Measurements from ENCODE around the gene RSPO1. TPM values are rescaled to one million over a fixed set of nuclear protein-coding genes. Genes with fewer than 3 reads are reported as not detected.

RSPO1 gene
- total and polyA plus RNA-seq, 10 of the 15 experiments (the other 5 are each of a cell fraction or from before 2014, with no cell fraction given) = not detected

GRCh38 chr1:37677808-37678207, 43.1 kb upstream of the RSPO1 start:
- no TSS peak for BruUV-seq (replicated peaks)
- Histone ChIP-seq H3K4me2 (ENCODE audit: control insufficient read depth, insufficient read depth) (no peak overlapping the region), H3K27ac (ENCODE audit: control insufficient read depth, insufficient read depth) (no peak overlapping the region; the same call in 1 of the 2 replicates), H3K9me3 (replicated peaks; ENCODE audit: control insufficient read depth, insufficient read depth, low read length) (no peaks in the 10 kb centered on the region), H3K79me2 (ENCODE audit: control insufficient read depth, insufficient read depth, low read length) (no peaks in the 10 kb centered on the region), H3K4me3 (no peak overlapping the region), H2AFZ (ENCODE audit: control insufficient read depth, low read depth, low read length) (no peak overlapping the region), H3K4me1 (ENCODE audit: control insufficient read depth, insufficient read depth, low read length) (peaks cover 27% of the 10 kb centered on the region), H3K27me3 (replicated peaks in 1 of 2; ENCODE audit: control insufficient read depth in 2 of 2, insufficient read depth in 2 of 2, low read length in 1 of 2) (no peaks in the 10 kb centered on the region), H3K36me3 (ENCODE audit: control insufficient read depth in 2 of 2, insufficient read depth in 2 of 2, low read length in 1 of 2) (no peaks in the 10 kb centered on the region; a peak in 1 of 4 replicates), H4K20me1 (ENCODE audit: control insufficient read depth, insufficient read depth) (no peaks in the 10 kb centered on the region), H3K9ac (ENCODE audit: control insufficient read depth, insufficient read depth, low read length) (no peak overlapping the region)
- ChIA-PET RAD21 (ENCODE audit: unreplicated experiment) (interaction anchor here (1.1 to 5.5 kb wide), 2 partner anchors 75 to 182 kb away, joined by 4 to 31 read pairs; partner anchors contain the start of gene MTF1), POLR2A (interaction anchor here (1.3 to 1.4 kb wide), 3 partner anchors 11 to 201 kb away, joined by 3 to 6 read pairs (median 4); a partner anchor contains a TSS), CTCF (interaction anchor here (0.6 to 21.1 kb wide), 5 partner anchors 25 to 218 kb away, joined by 4 to 521 read pairs (median 5); partner anchors contain the start of genes GNL2 and MTF1), SMC1A (ENCODE audit: uncharacterized antibody, unreplicated experiment) (interaction anchor here (0.8 to 13.6 kb wide), 3 partner anchors 12 to 162 kb away, joined by 3 to 245 read pairs (median 9); partner anchors contain the start of gene GNL2)
- in situ Hi-C loops (cut with MboI) = loop anchor here (5.0 kb wide), 2 partner anchors 71 to 221 kb away; no protein-coding TSS in a partner anchor
- 28% methylated on average over 5 of the region's 5 CpGs for WGBS (ENCODE audit: insufficient coverage, insufficient replicate concordance, low lambda C conversion rate, missing lambda C conversion rate)
- intact Hi-C loops (cut with micrococcal nuclease; ENCODE audit: unreplicated experiment) = loop anchor here (5.0 kb wide), 1 partner anchor 206 kb away; the partner anchor contains the start of gene ZC3H12A
- no peak for TF ChIP-seq LARP7 (IDR thresholded peaks at IDR 0.05)
- no peak for TF ChIP-seq POU2F2 (IDR thresholded peaks at IDR 0.05; ENCODE audit: borderline replicate concordance, low read depth, low read length)
- TF ChIP-seq PKNOX1 (IDR thresholded peaks at IDR 0.05) = no peak
- no peak for TF ChIP-seq BACH1 (IDR thresholded peaks at IDR 0.05; ENCODE audit: borderline replicate concordance)
- no peak for TF ChIP-seq E2F4 (IDR thresholded peaks at IDR 0.05; ENCODE audit: low read depth, low read length)
- TF ChIP-seq FOXK2 (IDR thresholded peaks at IDR 0.05) = no peak
- no peak for TF ChIP-seq IKZF2 (IDR thresholded peaks at IDR 0.05)
- no peak for TF ChIP-seq CBX3 (IDR thresholded peaks at IDR 0.05; ENCODE audit: borderline replicate concordance, low read depth)
- no peak for TF ChIP-seq SMAD1 (IDR thresholded peaks at IDR 0.05; ENCODE audit: low read depth, partially characterized antibody)
- no peak for TF ChIP-seq ATF7 (IDR thresholded peaks at IDR 0.05; ENCODE audit: low read depth)
- TF ChIP-seq, protein P1, sequence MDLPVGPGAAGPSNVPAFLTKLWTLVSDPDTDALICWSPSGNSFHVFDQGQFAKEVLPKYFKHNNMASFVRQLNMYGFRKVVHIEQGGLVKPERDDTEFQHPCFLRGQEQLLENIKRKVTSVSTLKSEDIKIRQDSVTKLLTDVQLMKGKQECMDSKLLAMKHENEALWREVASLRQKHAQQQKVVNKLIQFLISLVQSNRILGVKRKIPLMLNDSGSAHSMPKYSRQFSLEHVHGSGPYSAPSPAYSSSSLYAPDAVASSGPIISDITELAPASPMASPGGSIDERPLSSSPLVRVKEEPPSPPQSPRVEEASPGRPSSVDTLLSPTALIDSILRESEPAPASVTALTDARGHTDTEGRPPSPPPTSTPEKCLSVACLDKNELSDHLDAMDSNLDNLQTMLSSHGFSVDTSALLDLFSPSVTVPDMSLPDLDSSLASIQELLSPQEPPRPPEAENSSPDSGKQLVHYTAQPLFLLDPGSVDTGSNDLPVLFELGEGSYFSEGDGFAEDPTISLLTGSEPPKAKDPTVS (IDR thresholded peaks at IDR 0.05; ENCODE audit: low read depth, low read length) = no peak
- TF ChIP-seq YY1 (IDR thresholded peaks at IDR 0.05; ENCODE audit: low read depth, low read length) = no peak
- no peak for TF ChIP-seq E4F1 (IDR thresholded peaks at IDR 0.05; ENCODE audit: borderline replicate concordance, partially characterized antibody)
- TF ChIP-seq KAT2A (conservative IDR thresholded peaks at IDR 0.05; ENCODE audit: control insufficient read depth, low read depth, low read length) = no peak
- no peak for TF ChIP-seq TBL1XR1 (IDR thresholded peaks at IDR 0.05; ENCODE audit: low read depth, low read length)
- no peak for TF ChIP-seq SUZ12 (IDR thresholded peaks at IDR 0.05; ENCODE audit: unreplicated experiment)
- no peak for TF ChIP-seq CREM (IDR thresholded peaks at IDR 0.05; ENCODE audit: low read depth)
- TF ChIP-seq CREB1 (IDR thresholded peaks at IDR 0.05; ENCODE audit: low read depth) = no peak
- TF ChIP-seq RFX5 (IDR thresholded peaks at IDR 0.05; ENCODE audit: low read depth, low read length) = no peak
- TF ChIP-seq POLR2A (IDR thresholded peaks at IDR 0.05; ENCODE audit: low read depth, low read length) = no peak
- DNase-seq (ENCODE audit: low read depth, low spot score) (no peak), ATAC-seq (no peak), FAIRE-seq (no peak)
